Nephron (organoid): Measurements from ENCODE around the gene DNAH9.
A peak's percentile ranks its signal among the peaks of the same experiment; 100 is the strongest.

Experiments
- H3K27ac Mint-ChIP-seq, 3 experiments: 2 replicates each; pipeline ENCODE4 v1.8.0; 2020; ENCODE audit warnings: mixed read lengths in 3 of 3, mild to moderate bottlenecking in 2 of 3, moderate library complexity in 1 of 3
- H3K27me3 Mint-ChIP-seq: 2 replicates; pipeline ENCODE4 v1.8.0; 2021; ENCODE audit warnings: low read depth, mild to moderate bottlenecking, moderate library complexity, mixed read lengths
- H3K36me3 Mint-ChIP-seq: 2 replicates; pipeline ENCODE4 v1.8.0; 2020; ENCODE audit warnings: low read depth, mixed read lengths
- H3K4me1 Mint-ChIP-seq: 2 replicates; pipeline ENCODE4 v1.8.0; 2020; ENCODE audit warnings: mixed read lengths
- H3K4me3 Mint-ChIP-seq, 3 experiments: 2 replicates each; pipeline ENCODE4 v1.8.0; 2020; ENCODE audit warnings: mild to moderate bottlenecking in 3 of 3, mixed read lengths in 3 of 3, moderate library complexity in 2 of 3
- H3K9me3 Mint-ChIP-seq: 2 replicates; pipeline ENCODE4 v1.8.0; 2020; ENCODE audit warnings: mixed read lengths
- CTCF ChIP-seq, 3 experiments: fragments of 200-600 bp; sonication (generic); IDR thresholded peaks; one replicate each; pipeline ENCODE4 v1.5.0; 2021; ENCODE audit warnings: antibody characterized with exemption in 3 of 3; ENCODE audit not compliant: unreplicated experiment in 3 of 3

The DNAH9 gene

GRCh38 chr17:11598274-11599221, at the start of gene DNAH9:
TSS of gene DNAH9 (plus strand) at chr17:11598470. CDS start at chr17:11598499, 29 bp downstream.
- Mint-ChIP-seq H3K36me3 (peaks cover 3% of the 10 kb centered on the region), H3K4me3 (peak within 1 kb of the TSS; percentile 76 to 82 (median 81)), H3K9me3 (no peaks in the 10 kb centered on the region), H3K27me3 (peaks cover 17% of the 10 kb centered on the region), H3K27ac (peak within 1 kb of the TSS; percentile 37 to 89 (median 44)), H3K4me1 (peaks cover 9% of the 10 kb centered on the region)
- no peak for TF ChIP-seq CTCF (IDR thresholded peaks at IDR 0.05; ENCODE audit: unreplicated experiment in 3 of 3)

- no peak overlapping the region for H3K4me3 Mint-ChIP-seq
- H3K27ac Mint-ChIP-seq = no peak overlapping the region
These were observed 47.8 kb upstream of the DNAH9 start for GRCh38 chr17:11550431-11550830.

GRCh38 chr17:11551442-11551841, 46.8 kb upstream of the DNAH9 start:
- Mint-ChIP-seq H3K4me1 (peaks cover 13% of the 10 kb centered on the region), H3K27ac (no peak overlapping the region), H3K36me3 (no peaks in the 10 kb centered on the region), H3K27me3 (peaks cover 14% of the 10 kb centered on the region), H3K9me3 (no peaks in the 10 kb centered on the region), H3K4me3 (no peak overlapping the region)
- TF ChIP-seq CTCF (IDR thresholded peaks at IDR 0.05; ENCODE audit: unreplicated experiment in 3 of 3) = no peak

More at GRCh38 chr17:11550431-11550830, 47.8 kb upstream of the DNAH9 start:
- TF ChIP-seq CTCF (IDR thresholded peaks at IDR 0.05; ENCODE audit: unreplicated experiment in 3 of 3) = no peak
- Mint-ChIP-seq H3K36me3 (no peaks in the 10 kb centered on the region), H3K4me1 (peaks cover 13% of the 10 kb centered on the region), H3K9me3 (no peaks in the 10 kb centered on the region), H3K27me3 (peaks cover 5% of the 10 kb centered on the region)

- Mint-ChIP-seq H3K27ac (no peak overlapping the region), H3K36me3 (no peaks in the 10 kb centered on the region), H3K27me3 (peaks cover 20% of the 10 kb centered on the region), H3K4me3 (no peak overlapping the region), H3K4me1 (peaks cover 13% of the 10 kb centered on the region), H3K9me3 (no peaks in the 10 kb centered on the region)
- TF ChIP-seq CTCF (IDR thresholded peaks at IDR 0.05; ENCODE audit: unreplicated experiment in 3 of 3) = no peak
These were observed 45.1 kb upstream of the DNAH9 start for GRCh38 chr17:11553135-11553534.

- Mint-ChIP-seq H3K27ac (no peak overlapping the region), H3K9me3 (no peaks in the 10 kb centered on the region), H3K36me3 (no peaks in the 10 kb centered on the region), H3K4me1 (peaks cover 13% of the 10 kb centered on the region), H3K4me3 (no peak overlapping the region), H3K27me3 (peaks cover 26% of the 10 kb centered on the region)
- TF ChIP-seq CTCF (IDR thresholded peaks at IDR 0.05; ENCODE audit: unreplicated experiment in 3 of 3) = no peak
These were observed 44.2 kb upstream of the DNAH9 start for GRCh38 chr17:11554042-11554441.
